GM19328 (cell line): ENCODE data around the gene RGS16.

Experiments used
- ATAC-seq: cut with Tn5 transposase; IDR thresholded peaks from one replicate; pipeline ENCODE4 v1.9.1; 2021; ENCODE audit warnings: mild to moderate bottlenecking, moderate library complexity; ENCODE audit not compliant: unreplicated experiment

RGS16 gene

GRCh38 chr1:182630586-182630985 lies 26.4 kb upstream of the RGS16 start:
- no peak for ATAC-seq

- ATAC-seq, result no peak
These were observed 25.4 kb upstream of the RGS16 start for GRCh38 chr1:182629499-182630096.

- no peak for ATAC-seq
These were observed 24.9 kb upstream of the RGS16 start for GRCh38 chr1:182629080-182629479.

DNA sequence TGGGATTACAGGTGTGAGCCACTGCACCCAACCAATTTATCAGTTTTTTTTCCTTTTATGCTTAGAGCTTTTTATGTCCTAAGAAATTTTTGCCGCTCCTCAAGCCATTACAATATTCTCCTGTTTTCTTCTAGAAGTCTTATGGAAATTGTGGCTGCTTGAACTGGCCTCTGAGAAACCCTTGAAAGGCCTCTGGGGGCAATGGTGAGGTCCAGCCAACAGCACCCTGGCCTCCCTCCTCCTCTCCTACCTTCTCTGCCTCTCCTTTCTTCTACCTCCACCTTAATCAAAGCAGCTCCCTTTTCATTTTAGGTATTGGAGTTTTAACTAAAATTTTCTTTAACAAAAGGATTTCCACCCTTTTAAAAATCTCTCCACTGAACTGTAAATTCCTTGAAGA lies 24.5 kb upstream of the RGS16 start:
- no peak for ATAC-seq

GRCh38 chr1:182627622-182628021 lies 23.4 kb upstream of the RGS16 start:
- ATAC-seq, result no peak

DNA sequence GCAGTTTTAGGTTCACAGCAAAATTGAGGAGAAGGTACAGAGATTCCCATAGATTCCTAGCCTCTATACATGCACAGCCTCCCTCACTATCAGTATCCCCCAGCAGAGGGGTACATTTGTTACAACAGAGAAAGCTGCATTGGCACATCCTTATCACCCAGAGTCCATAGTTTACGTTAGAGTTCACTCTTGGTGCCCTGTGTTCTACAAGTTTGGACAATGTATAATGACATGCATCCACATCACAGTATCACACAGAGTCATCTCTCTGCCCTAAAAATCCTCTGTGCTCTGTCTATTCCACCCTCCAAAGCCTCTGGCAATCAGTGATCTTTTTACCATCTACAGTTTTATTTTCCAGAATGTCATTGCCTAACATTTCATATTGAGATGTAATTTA lies 22.3 kb upstream of the RGS16 start:
- no peak for ATAC-seq

GRCh38 chr1:182625719-182626504 lies 21.7 kb upstream of the RGS16 start:
- no peak for ATAC-seq

DNA sequence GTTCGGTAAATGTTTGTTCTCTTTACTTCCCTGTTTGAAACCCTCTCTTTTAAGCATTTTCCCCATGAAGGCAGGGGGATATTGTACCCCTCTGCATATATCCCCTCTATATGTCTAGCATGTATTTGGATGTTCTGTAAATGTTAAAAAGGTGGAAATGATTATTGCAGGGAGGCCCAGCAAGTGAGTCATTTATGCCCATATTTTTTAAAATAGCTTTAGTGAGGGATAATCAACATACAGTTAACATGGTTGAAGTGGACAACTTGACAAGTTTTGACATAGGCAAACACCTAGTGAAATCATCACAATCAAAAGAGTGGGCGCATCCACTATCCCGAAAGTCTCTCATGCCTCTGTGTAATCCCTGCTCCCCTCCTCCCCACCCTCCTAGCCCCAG lies 20.8 kb upstream of the RGS16 start:
- no peak for ATAC-seq

DNA sequence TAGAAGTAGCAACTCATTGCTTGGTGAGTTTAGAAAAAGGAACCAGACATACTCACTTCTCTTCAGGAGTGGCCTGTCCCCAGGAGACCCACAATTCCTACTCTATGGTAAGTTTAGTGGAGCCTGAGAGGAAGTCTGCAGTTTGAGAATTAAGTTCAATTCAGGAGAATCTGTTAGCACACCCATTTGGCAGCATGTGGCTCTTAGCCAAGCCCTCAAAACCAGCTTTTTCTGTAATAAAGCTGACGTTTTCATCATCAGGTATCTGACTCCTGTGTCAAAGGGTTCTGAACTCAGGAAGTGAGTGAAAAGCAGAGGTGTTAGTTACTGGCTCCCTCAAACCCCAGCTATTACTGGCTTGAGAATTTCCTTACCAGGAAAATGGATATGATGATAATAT lies 20.4 kb upstream of the RGS16 start:
- no peak for ATAC-seq

DNA sequence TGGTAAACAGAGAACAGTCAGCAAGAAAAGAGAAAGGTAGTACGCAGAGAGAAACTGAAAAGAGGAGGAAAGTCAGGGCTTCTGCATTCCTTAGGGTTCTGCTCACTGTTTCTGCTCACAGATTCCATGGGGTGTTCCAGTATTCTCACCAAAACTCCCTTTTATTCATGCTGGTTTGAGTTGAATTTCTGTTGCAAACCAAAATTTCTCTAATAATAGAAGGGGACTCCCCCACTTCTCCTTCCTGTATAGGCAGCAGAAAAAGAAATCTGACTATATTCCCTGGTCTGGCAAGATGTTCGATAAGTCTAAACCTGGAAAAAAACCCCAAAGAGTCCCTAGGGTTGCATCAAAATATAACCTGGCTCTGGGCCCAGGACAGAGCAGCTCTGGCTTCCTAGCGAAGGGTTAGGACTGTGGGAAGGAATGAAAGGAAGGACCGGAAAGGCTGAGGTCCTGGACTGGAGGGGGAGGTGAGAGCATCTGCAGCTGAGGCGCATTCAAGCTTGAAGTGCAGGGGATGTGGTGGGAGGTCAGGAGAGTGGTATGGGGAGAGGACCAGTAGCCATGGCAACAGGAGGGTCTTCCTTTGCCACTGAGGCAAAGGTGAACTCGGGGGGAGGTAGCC lies 18.8 kb upstream of the RGS16 start:
- ATAC-seq, result peak; percentile 52

- ATAC-seq, result no peak
These were observed 17.7 kb upstream of the RGS16 start for GRCh38 chr1:182621906-182622305.

DNA sequence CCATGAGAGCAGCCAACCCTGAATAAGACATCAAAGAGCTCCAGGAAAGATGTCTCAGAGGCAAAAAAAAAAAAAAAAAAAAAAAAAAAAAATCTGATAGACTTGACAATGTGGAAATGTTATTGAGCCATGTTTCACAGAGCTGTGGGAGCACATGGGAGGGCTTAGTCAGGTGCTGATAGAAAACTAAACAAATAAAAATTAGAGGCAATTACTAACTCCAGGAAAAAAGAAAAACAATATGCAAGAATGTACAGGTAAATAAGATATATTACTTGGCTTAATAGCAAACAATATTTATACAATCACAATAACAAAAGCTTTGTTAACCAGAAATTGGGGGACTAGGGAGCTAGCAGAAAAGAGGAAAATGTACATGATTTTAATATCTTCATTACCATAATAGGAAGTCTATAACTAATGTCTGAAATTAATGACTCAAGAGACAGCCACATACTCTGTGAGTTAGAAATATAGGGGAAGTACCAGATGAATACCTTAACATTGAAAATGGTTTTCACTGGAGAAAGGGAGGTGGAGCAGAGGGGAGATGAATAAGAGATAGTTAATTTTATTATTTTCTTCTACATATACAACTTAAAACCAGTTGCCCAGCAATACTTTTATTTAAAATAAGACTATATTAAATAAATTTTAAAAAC lies 16.9 kb upstream of the RGS16 start:
- no peak for ATAC-seq

DNA sequence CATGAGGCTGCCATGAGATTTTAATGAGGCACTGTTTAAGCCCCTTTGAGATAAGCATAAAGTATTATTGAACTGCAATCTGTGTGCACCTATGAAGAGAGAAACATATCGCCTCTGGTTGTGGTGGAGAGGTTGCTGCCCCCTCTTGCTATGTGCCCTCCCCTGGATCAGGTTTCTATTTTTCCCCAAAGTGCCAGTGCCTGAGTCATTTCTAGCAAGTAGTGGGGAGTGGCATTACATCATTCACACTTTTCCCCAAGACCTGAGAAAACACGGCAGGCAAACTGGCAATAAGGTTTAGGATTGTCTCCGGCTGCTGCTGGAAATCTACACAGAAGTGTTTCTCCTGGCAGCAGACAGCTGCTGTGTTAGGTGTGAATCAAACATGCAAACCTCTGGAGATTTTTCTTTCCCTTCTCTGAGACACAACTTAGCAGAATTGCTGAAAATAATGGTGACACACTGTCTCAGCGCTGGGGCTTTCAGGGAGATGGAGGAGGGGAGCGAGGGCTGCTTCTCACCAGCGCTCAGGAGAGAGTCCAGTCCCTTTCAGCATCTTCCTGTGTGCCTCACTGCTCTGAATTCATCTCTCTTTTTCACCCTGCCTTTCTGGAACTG lies 13.7 kb upstream of the RGS16 start:
- ATAC-seq, result no peak

DNA sequence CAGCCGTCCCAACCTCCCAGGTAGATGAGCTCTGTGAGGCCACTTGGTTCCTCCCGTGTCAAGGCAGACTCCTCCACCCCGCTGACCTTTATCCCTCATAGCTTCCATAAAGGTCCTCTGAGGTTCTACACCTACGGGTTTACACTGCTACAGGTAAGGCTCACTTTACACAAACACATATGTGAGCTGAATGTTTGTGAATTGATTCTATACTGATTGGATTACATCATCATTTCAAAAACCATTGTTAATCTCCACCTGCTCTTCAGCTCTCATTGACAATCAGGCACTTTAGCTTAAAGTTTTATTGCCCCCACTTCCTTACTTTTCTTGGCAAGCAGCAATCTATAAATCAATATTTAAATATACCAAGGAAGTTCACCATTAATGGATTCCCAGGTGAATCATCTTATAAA lies 12.8 kb upstream of the RGS16 start:
- ATAC-seq, result no peak

- peak; percentile 72 for ATAC-seq
These were observed 12.2 kb upstream of the RGS16 start for GRCh38 chr1:182616130-182617013.

DNA sequence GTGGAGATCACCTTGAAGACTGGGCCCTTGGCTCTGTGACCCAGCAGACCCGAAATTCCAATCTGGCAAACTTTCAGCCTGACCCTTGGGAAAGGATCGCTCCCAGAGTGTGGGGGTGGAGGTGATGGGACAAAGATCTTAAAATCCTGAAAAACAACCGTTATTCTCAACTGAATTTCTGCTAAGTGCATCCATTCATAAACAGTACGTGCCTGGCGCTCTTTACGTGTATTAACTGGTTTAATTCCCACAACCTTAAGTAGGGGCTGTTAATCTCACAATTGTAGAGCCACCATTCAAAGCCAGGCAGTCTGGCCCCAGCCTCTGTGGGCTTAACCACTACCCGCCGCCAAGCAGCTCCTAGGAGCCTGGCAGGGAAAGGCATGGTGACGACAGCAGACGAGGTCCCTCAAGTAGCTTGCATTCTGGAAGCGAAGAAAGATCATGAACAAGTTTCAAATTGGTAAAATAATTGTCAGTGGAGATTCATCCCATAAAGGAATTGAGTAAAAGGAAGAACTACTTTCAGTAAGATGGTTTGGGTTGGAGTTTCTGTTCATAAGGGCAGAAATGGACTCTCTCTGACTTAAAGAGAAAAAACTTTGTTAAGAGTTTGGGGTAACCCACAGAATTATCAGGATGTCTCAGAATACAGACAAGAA lies 11.4 kb upstream of the RGS16 start:
- ATAC-seq, result peak; percentile 18

DNA sequence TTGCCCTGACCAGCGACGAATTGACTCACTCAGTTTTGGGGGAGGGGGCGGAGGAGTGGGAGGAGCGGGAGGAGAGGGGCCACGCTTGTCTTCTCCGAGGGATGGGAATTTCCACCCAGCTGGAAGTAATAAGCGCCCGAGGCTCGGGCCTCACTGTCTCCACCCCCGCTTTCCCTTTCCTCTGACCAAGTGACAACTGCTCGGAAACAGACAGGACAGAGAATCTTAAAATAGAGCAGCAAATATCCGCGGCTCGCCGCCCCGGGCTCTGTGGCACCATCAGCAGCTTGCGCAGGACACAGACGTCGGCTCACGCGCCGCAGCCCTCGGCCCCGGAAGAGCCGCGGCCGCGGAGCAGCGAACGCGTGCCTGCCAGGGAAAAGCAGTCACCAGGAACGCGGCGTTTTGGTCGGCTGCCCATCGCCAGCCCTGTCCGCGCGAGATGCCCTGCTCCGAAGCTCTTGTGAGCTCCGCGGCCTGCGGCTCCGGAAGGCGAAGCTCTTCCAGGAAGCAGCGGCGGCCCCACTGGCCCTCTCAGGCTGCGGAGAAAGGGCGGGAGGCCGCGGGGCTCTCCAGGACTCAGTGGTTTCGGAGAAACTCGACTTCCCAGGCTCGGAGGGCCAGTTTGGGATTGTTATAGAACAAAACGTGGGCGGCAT lies 10.7 kb upstream of the RGS16 start:
- no peak for ATAC-seq

- no peak for ATAC-seq
These were observed 7.6 kb upstream of the RGS16 start for GRCh38 chr1:182611787-182612186.

DNA sequence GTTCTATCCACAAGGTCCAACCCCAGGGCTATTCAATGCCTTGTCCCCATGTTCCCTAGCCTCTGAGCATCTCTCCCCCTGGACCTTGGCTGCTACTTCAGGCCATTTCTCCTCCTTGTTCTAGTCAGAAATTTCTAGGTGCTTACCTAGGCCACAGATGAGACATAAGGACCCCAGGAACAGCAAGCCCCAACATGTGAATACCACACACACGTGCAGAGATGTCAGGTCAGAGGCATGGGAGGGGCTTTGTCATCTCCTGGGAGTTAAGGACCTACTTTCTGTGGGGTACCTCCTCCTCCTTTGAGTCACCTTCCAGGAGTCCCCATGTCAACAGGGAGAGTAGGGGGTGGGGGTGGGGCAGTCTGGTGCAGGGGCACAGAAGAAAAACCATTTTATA lies 7.1 kb upstream of the RGS16 start:
- no peak for ATAC-seq
